Mononuclear cell (primary cell): ENCODE data around the gene ITGAL. TPM values are rescaled to one million over a fixed set of nuclear protein-coding genes. Genes with fewer than 3 reads are reported as not detected.

Experiments
- H3K27me3 ChIP-seq: 2 replicates; pipeline ENCODE4 v1.6.0; 2011; ENCODE audit warnings: low read length, control low read depth; ENCODE audit not compliant: insufficient read depth
- H3K4me1 ChIP-seq: 2 replicates; pipeline ENCODE4 v1.5.1; 2011; ENCODE audit warnings: mild to moderate bottlenecking, low read length, control low read depth; ENCODE audit not compliant: insufficient read depth
- H3K4me3 ChIP-seq: 2 replicates; pipeline ENCODE4 v1.5.1; 2011; ENCODE audit warnings: mild to moderate bottlenecking, low read length, moderate library complexity
- H3K9me3 ChIP-seq: 2 replicates; pipeline ENCODE4 v1.5.1; 2011; ENCODE audit warnings: low read depth, mild to moderate bottlenecking, control low read depth, low read length
- total RNA-seq: library from RNA; depleted of rRNA; stranded (reverse); fragments of >200 nt; gene quantifications from one replicate; pipeline ENCODE4 v1.2.3, GENCODE V29; 2012

The ITGAL gene
- total RNA-seq, 1 donor = 150 TPM

GRCh38 chr16:30525844-30526136 lies 53.2 kb downstream of the ITGAL start:
- Histone ChIP-seq H3K4me1 (peaks cover 27% of the 10 kb centered on the region), H3K27me3 (no peaks in the 10 kb centered on the region), H3K4me3 (peak overlapping the region; percentile 74), H3K9me3 (no peaks in the 10 kb centered on the region)

GRCh38 chr16:30526137-30526822 lies 53.7 kb downstream of the ITGAL start, which contains the start of gene ZNF768:
ZNF768 (minus strand) TSS chr16:30526566; CDS start chr16:30526413, 153 bp downstream.
- Histone ChIP-seq H3K4me3 (peak within 1 kb of the TSS; percentile 74), H3K4me1 (peaks cover 27% of the 10 kb centered on the region)

GRCh38 chr16:30526823-30527634 lies 54.5 kb downstream of the ITGAL start:
- Histone ChIP-seq H3K4me1 (peaks cover 27% of the 10 kb centered on the region), H3K9me3 (no peaks in the 10 kb centered on the region), H3K27me3 (no peaks in the 10 kb centered on the region), H3K4me3 (peak overlapping the region; percentile 74)

More at GRCh38 chr16:30526137-30526822, 53.7 kb downstream of the ITGAL start, which contains the start of gene ZNF768:
- no peaks in the 10 kb centered on the region for H3K9me3 ChIP-seq
- H3K27me3 ChIP-seq = no peaks in the 10 kb centered on the region

- Histone ChIP-seq H3K27me3 (no peaks in the 10 kb centered on the region), H3K9me3 (no peaks in the 10 kb centered on the region), H3K4me1 (peaks cover 27% of the 10 kb centered on the region), H3K4me3 (peak overlapping the region; percentile 74)
These were observed 55.2 kb downstream of the ITGAL start for GRCh38 chr16:30527635-30528178.

GRCh38 chr16:30528799-30529457 lies 56.4 kb downstream of the ITGAL start:
- Histone ChIP-seq H3K4me1 (peaks cover 35% of the 10 kb centered on the region), H3K27me3 (no peaks in the 10 kb centered on the region), H3K4me3 (no peak overlapping the region), H3K9me3 (no peaks in the 10 kb centered on the region)

- Histone ChIP-seq H3K4me1 (peaks cover 39% of the 10 kb centered on the region), H3K4me3 (no peak overlapping the region), H3K9me3 (no peaks in the 10 kb centered on the region), H3K27me3 (no peaks in the 10 kb centered on the region)
These were observed 57.9 kb downstream of the ITGAL start for GRCh38 chr16:30530163-30531037.

GRCh38 chr16:30532285-30533145 lies 60.0 kb downstream of the ITGAL start:
- Histone ChIP-seq H3K27me3 (no peaks in the 10 kb centered on the region), H3K4me3 (no peak overlapping the region), H3K9me3 (no peaks in the 10 kb centered on the region), H3K4me1 (peaks cover 43% of the 10 kb centered on the region)

GRCh38 chr16:30533146-30533522 lies 60.6 kb downstream of the ITGAL start:
- H3K27me3 ChIP-seq = no peaks in the 10 kb centered on the region

GRCh38 chr16:30533748-30534367 lies 61.3 kb downstream of the ITGAL start:
- H3K4me3 ChIP-seq = peak overlapping the region; percentile 65
- peaks cover 30% of the 10 kb centered on the region for H3K4me1 ChIP-seq
- H3K9me3 ChIP-seq = no peaks in the 10 kb centered on the region
- no peaks in the 10 kb centered on the region for H3K27me3 ChIP-seq

More at GRCh38 chr16:30533146-30533522, 60.6 kb downstream of the ITGAL start:
- H3K9me3 ChIP-seq = no peaks in the 10 kb centered on the region
- H3K4me1 ChIP-seq = peaks cover 37% of the 10 kb centered on the region
- H3K4me3 ChIP-seq = no peak overlapping the region

GRCh38 chr16:30534368-30535105 lies 62.0 kb downstream of the ITGAL start, which contains the start of gene ZNF747:
ZNF747 (minus strand) TSS chr16:30534858; CDS start chr16:30534679, 179 bp downstream.
- Histone ChIP-seq H3K4me3 (peak within 1 kb of the TSS; percentile 65), H3K9me3 (no peaks in the 10 kb centered on the region), H3K4me1 (peaks cover 30% of the 10 kb centered on the region), H3K27me3 (no peaks in the 10 kb centered on the region)

- Histone ChIP-seq H3K27me3 (no peaks in the 10 kb centered on the region), H3K9me3 (no peaks in the 10 kb centered on the region), H3K4me3 (peak overlapping the region; percentile 65), H3K4me1 (peaks cover 30% of the 10 kb centered on the region)
These were observed 62.7 kb downstream of the ITGAL start for GRCh38 chr16:30535106-30535776.

GRCh38 chr16:30535777-30536190 lies 63.2 kb downstream of the ITGAL start:
- Histone ChIP-seq H3K27me3 (no peaks in the 10 kb centered on the region), H3K9me3 (no peaks in the 10 kb centered on the region), H3K4me3 (peak overlapping the region; percentile 65), H3K4me1 (peaks cover 30% of the 10 kb centered on the region)
